ENCODE measurements around the gene SULT6B1.

- TF ChIP-seq CTCF (IDR thresholded peaks at IDR 0.05; ENCODE audit: insufficient read depth, low read length, poor library complexity, severe bottlenecking): no peak
- TF ChIP-seq EZH2phosphoT487 (conservative IDR thresholded peaks at IDR 0.05; ENCODE audit: low read length): no peak
Measured at GRCh38 chr2:37148325-37148724, 40.1 kb downstream of the SULT6B1 start.

Measured in SU-DHL-6 (cell line).